Gastroesophageal sphincter (tissue), 4 donors: ENCODE data around the gene PNKD. TPM values are rescaled to one million over a fixed set of nuclear protein-coding genes. Genes with fewer than 3 reads are reported as not detected.

Source experiments
- ATAC-seq: fragments of 150-250 bp; one replicate; pipeline ENCODE4 v1.9.1; 2016; ENCODE audit warnings: mild to moderate bottlenecking, moderate library complexity
- H3K27ac ChIP-seq, 4 donors: fragments of 200-600 bp; sonication (generic) in 3 of 4; 1 replicate in 3 of 4; 2 replicates in 1 of 4; pipeline ENCODE4 v1.5.1; 2016 to 2019
- H3K27me3 ChIP-seq: fragments of 200-600 bp; sonication (generic); one replicate; pipeline ENCODE4 v1.5.1; 2019
- H3K36me3 ChIP-seq, 2 donors: fragments of 200-600 bp; sonication (generic); one replicate each; pipeline ENCODE4 v1.5.1; 2019; ENCODE audit warnings: control low read depth in 1 of 2
- H3K4me1 ChIP-seq, 3 donors: fragments of 200-600 bp; sonication (generic); 1 replicate in 2 of 3; 2 replicates in 1 of 3; pipeline ENCODE4 v1.5.1; 2016 to 2019; ENCODE audit warnings: control low read depth in 2 of 3
- H3K4me3 ChIP-seq, 2 donors: fragments of 200-600 bp; sonication (generic); one replicate each; pipeline ENCODE4 v1.5.1; 2019; ENCODE audit warnings: mild to moderate bottlenecking in 1 of 2, moderate library complexity in 1 of 2
- H3K9me3 ChIP-seq, 3 donors: fragments of 200-600 bp; sonication (generic); one replicate each; pipeline ENCODE4 v1.5.1; 2017 to 2019; ENCODE audit warnings: control low read depth in 2 of 3
- CTCF ChIP-seq, 4 experiments: fragments of 200-600 bp in 2 of 4; fragments of 450-650 bp in 2 of 4; sonication (generic) in 1 of 4; IDR thresholded peaks; one replicate each; pipeline ENCODE4 v1.5.1; 2017 to 2019; ENCODE audit warnings: antibody characterized with exemption in 4 of 4, mild to moderate bottlenecking in 2 of 4, moderate library complexity in 2 of 4
- EP300 ChIP-seq: sonication (generic); formaldehyde crosslinking; IDR thresholded peaks from one replicate; pipeline ENCODE4 v1.6.1; 2017; ENCODE audit warnings: antibody characterized with exemption, mild to moderate bottlenecking
- POLR2A ChIP-seq, 2 donors: fragments of 450-650 bp; IDR thresholded peaks; one replicate each; pipeline ENCODE4 v1.6.1; 2017; ENCODE audit warnings: antibody characterized with exemption in 2 of 2, mild to moderate bottlenecking in 2 of 2, moderate library complexity in 1 of 2
- POLR2AphosphoS5 ChIP-seq: sonication (generic); formaldehyde crosslinking; IDR thresholded peaks from one replicate; pipeline ENCODE4 v1.6.1; 2017; ENCODE audit warnings: antibody characterized with exemption
- WGBS, 2 donors: methylation state at CpG; one replicate each; pipeline ENCODE4 v1.1.5; 2018; ENCODE audit warnings: low coverage in 1 of 2; 5-methylcytosine and 5-hydroxymethylcytosine counted together
- total RNA-seq, 4 donors: library from RNA; depleted of rRNA; stranded (reverse); fragments of >200 nt; gene quantifications; one replicate each; pipeline ENCODE4 v1.1.0, GENCODE V29; 2016

The PNKD gene
- total RNA-seq, 4 donors from 2014 or later: 48.6 to 60.2 (median 56.9) TPM

DNA sequence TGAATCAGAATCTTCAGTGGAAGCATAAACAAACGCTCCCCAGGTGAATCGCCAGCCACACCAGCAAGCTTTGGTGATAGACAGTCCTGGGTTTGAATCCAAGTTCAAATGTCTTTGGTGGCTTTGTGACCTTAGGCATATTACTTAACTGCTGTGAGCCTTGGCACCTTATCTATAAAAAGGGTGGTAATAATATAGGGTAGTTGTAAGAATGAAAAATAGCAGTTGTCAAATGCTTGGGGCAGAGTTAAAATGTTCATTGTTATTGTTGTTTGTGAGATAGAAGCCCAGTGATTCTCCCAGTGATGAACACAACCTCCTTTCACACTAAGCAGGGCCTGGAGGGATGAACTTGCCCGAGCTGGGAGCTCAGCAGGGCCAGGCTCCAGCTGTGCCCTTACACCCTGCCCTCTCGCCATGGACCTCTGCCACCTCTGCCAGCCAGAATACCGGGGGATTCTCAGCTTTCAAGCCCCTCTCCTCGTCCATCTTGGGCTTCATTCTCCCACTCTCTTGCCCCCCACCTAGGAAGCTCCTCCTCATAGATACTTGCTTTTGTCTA, 28.1 kb downstream of the PNKD start:
- TF ChIP-seq CTCF (IDR thresholded peaks at IDR 0.05) (no peak), POLR2A (IDR thresholded peaks at IDR 0.05) (no peak), POLR2AphosphoS5 (no peak), EP300 (no peak)
- no peaks in the 10 kb centered on the region for H3K9me3 ChIP-seq
- H3K4me3 ChIP-seq: no peak overlapping the region
- H3K27ac ChIP-seq: no peak overlapping the region
- H3K27me3 ChIP-seq: no peaks in the 10 kb centered on the region
- 78% methylated on average over 6 of the region's 6 CpGs; no CpG with 5 or more reads in 1 of the 2 donors for WGBS, 2 donors
- H3K36me3 ChIP-seq: no peaks in the 10 kb centered on the region
- H3K4me1 ChIP-seq: peaks cover 0 to 29% (median 0%) of the 10 kb centered on the region in 3 donors
- ATAC-seq: no peak

DNA sequence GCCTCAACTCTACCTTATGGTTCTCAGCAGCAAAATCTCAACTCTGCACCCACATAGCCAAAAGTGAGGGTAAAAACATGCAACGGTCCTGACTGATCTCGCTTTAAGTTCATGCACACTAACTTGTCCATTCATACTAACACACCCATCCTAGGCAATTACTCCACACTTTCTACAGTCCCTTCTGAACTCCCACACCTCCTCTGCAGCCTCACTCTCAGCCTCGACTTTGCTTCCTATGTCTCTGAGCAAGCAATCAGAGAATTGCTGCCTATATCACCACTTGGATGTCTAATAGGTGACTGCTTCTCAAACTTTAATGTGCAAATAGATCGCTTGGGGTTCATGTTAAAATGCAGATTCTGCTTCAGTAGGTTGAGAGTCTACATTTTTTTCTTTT, 29.8 kb downstream of the PNKD start:
- H3K27me3 ChIP-seq: no peaks in the 10 kb centered on the region
- TF ChIP-seq CTCF (IDR thresholded peaks at IDR 0.05) (no peak), POLR2AphosphoS5 (no peak), POLR2A (IDR thresholded peaks at IDR 0.05) (no peak), EP300 (no peak)
- no peaks in the 10 kb centered on the region for H3K36me3 ChIP-seq
- H3K4me1 ChIP-seq: peaks cover 0 to 17% (median 0%) of the 10 kb centered on the region in 3 donors
- H3K9me3 ChIP-seq: no peaks in the 10 kb centered on the region
- H3K4me3 ChIP-seq: no peak overlapping the region
- H3K27ac ChIP-seq: no peak overlapping the region
- 77 to 81% methylated on average over 4 of the region's 4 CpGs for WGBS, 2 donors
- ATAC-seq: no peak

DNA sequence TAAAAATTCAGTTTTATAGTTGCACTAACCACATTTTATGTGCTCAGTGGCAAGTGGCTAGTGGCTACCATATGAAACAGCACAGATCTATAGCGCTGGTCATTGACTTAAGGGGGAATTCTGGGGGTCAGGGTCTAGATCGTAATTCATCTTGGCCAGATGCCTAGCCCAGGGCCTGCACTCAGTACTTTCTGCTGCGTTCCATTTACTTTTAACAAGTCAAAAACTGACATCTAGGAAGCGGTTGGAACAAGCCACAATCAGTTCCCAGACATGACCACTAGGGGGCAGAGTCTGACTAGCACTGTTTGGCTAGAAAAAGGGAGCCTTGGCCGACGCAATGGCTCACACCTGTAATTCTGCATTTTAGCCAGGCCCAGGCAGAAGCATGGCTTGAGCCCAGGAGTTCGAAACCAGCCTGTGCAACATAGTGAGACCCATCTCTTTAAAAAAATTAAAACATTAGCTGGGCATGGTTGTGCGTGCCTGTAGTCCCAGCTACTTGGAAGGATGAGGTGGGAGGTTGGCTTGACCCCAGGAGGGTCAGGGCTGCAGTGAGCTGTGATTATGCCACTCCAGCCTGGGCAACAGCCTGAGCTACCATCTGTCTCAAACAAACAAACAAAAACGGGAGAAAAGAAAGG, 31.0 kb downstream of the PNKD start:
- no peaks in the 10 kb centered on the region for H3K36me3 ChIP-seq
- H3K9me3 ChIP-seq: no peaks in the 10 kb centered on the region
- TF ChIP-seq CTCF (IDR thresholded peaks at IDR 0.05): peak in 3 of 4 experiments; percentile 97 to 98 (median 98)
- TF ChIP-seq EP300: no peak
- peak; percentile 35 for TF ChIP-seq POLR2AphosphoS5
- TF ChIP-seq POLR2A (IDR thresholded peaks at IDR 0.05): no peak
- H3K27ac ChIP-seq: no peak overlapping the region
- H3K4me3 ChIP-seq: no peak overlapping the region
- ATAC-seq: peak; percentile 86
- H3K27me3 ChIP-seq: no peaks in the 10 kb centered on the region
- 6 to 12% methylated on average over 6 to 9 of the region's 9 CpGs for WGBS, 2 donors
- peaks cover 0 to 13% (median 0%) of the 10 kb centered on the region in 3 donors for H3K4me1 ChIP-seq

GRCh38 chr2:218305383-218305782, 35.1 kb downstream of the PNKD start:
- Histone ChIP-seq H3K27me3 (no peaks in the 10 kb centered on the region), H3K4me1 (peaks cover 0 to 7% (median 0%) of the 10 kb centered on the region in 3 donors), H3K9me3 (no peaks in the 10 kb centered on the region), H3K27ac (no peak overlapping the region), H3K36me3 (no peaks in the 10 kb centered on the region), H3K4me3 (no peak overlapping the region)
- no peak for TF ChIP-seq EP300
- no peak for TF ChIP-seq CTCF (IDR thresholded peaks at IDR 0.05)
- TF ChIP-seq POLR2AphosphoS5: no peak
- no peak for TF ChIP-seq POLR2A (IDR thresholded peaks at IDR 0.05)
- 50 to 80% methylated on average over 2 of the region's 5 CpGs for WGBS, 2 donors
- no peak for ATAC-seq
